Neural cell (in vitro differentiated cells): Measurements from ENCODE around the gene PTPRR. TPM values are rescaled to one million over a fixed set of nuclear protein-coding genes. Genes with fewer than 3 reads are reported as not detected.

Experiments
- H2AFZ ChIP-seq: fragments of 200-600, 300-800 bp; sonication (generic), shearing (Covaris generic); 2 replicates; pipeline ENCODE4 v1.6.0; 2014; ENCODE audit warnings: low read depth, mild to moderate bottlenecking, antibody characterized with exemption, low read length, moderate library complexity
- H3F3A ChIP-seq: fragments of 200-600 bp; shearing (Covaris generic); 2 replicates; pipeline ENCODE4 v1.6.1; 2016; ENCODE audit warnings: mild to moderate bottlenecking, moderate library complexity, mixed read lengths, antibody characterized with exemption, low read length; ENCODE audit not compliant: insufficient read depth, poor library complexity, severe bottlenecking
- H3K27ac ChIP-seq: fragments of 200-600, 300-800 bp; sonication (generic), shearing (Covaris generic); 2 replicates; pipeline ENCODE4 v1.5.1; 2014; ENCODE audit warnings: mild to moderate bottlenecking, low read length, moderate library complexity
- H3K27me3 ChIP-seq: fragments of 300-800, 200-600 bp; sonication (generic), shearing (Covaris generic); 2 replicates; pipeline ENCODE4 v1.6.0; 2014; ENCODE audit warnings: mild to moderate bottlenecking, low read depth, low read length, moderate library complexity; ENCODE audit not compliant: insufficient read depth
- H3K36me3 ChIP-seq: fragments of 300-800, 200-600 bp; sonication (generic), shearing (Covaris generic); 2 replicates; pipeline ENCODE4 v1.5.1; 2014; ENCODE audit warnings: mild to moderate bottlenecking, antibody characterized with exemption, low read length, moderate library complexity; ENCODE audit not compliant: insufficient read depth
- H3K4me2 ChIP-seq: fragments of 300-800, 200-600 bp; sonication (generic), shearing (Covaris generic); 2 replicates; pipeline ENCODE4 v1.6.0; 2014; ENCODE audit warnings: mild to moderate bottlenecking, low read length
- H3K4me3 ChIP-seq: fragments of 300-800, 200-600 bp; sonication (generic), shearing (Covaris generic); 2 replicates; pipeline ENCODE4 v1.5.1; 2014; ENCODE audit warnings: mild to moderate bottlenecking, low read length, moderate library complexity
- H3K79me2 ChIP-seq: fragments of 200-600 bp; shearing (Covaris generic); replicated peaks from 2 replicates; pipeline ENCODE4 v1.6.0; 2014; ENCODE audit warnings: mild to moderate bottlenecking, low read length, moderate library complexity; ENCODE audit not compliant: insufficient read depth
- H3K9ac ChIP-seq: fragments of 300-800, 200-600 bp; sonication (generic), shearing (Covaris generic); 2 replicates; pipeline ENCODE4 v1.6.1; 2016; ENCODE audit warnings: mild to moderate bottlenecking, low read length, mixed read lengths
- H3K9me2 ChIP-seq: fragments of 200-600 bp; shearing (Covaris generic); 2 replicates; pipeline ENCODE4 v1.6.1; 2016; ENCODE audit warnings: mild to moderate bottlenecking, low read length, mixed read lengths; ENCODE audit not compliant: insufficient read depth
- H3K9me3 ChIP-seq: fragments of 200-600, 300-800 bp; sonication (generic), shearing (Covaris generic); 2 replicates; pipeline ENCODE4 v1.6.1; 2016; ENCODE audit warnings: mild to moderate bottlenecking, mixed run types, low read length, moderate library complexity, mixed read lengths
- H4K20me1 ChIP-seq: fragments of 200-600 bp; shearing (Covaris generic); 2 replicates; pipeline ENCODE4 v1.6.1; 2016; ENCODE audit warnings: mild to moderate bottlenecking, mixed run types; ENCODE audit not compliant: insufficient read depth
- CTCF ChIP-seq: fragments of 450-650 bp; IDR thresholded peaks from 2 replicates; pipeline ENCODE4 v1.5.1; 2014; ENCODE audit warnings: antibody characterized with exemption, mild to moderate bottlenecking, moderate library complexity; ENCODE audit not compliant: poor library complexity, severe bottlenecking
- EP300 ChIP-seq: fragments of 450-650 bp; conservative IDR thresholded peaks from 2 replicates; pipeline ENCODE4 v1.6.1; 2014; ENCODE audit warnings: antibody characterized with exemption, mild to moderate bottlenecking, moderate library complexity; ENCODE audit not compliant: poor library complexity, severe bottlenecking
- EZH2 ChIP-seq: fragments of 200-600, 300-800 bp; shearing (Covaris generic), sonication (generic); IDR thresholded peaks from 2 replicates; pipeline ENCODE4 v1.6.1; 2014; ENCODE audit warnings: antibody characterized with exemption, low read length, borderline replicate concordance, mild to moderate bottlenecking; ENCODE audit not compliant: insufficient read depth, poor library complexity, severe bottlenecking
- MXI1 ChIP-seq: fragments of 450-650 bp; conservative IDR thresholded peaks from 2 replicates; pipeline ENCODE4 v1.6.1; 2014; ENCODE audit warnings: antibody characterized with exemption, mild to moderate bottlenecking; ENCODE audit not compliant: poor library complexity, severe bottlenecking
- POLR2AphosphoS5 ChIP-seq: IDR thresholded peaks from 2 replicates; pipeline ENCODE4 v1.6.1; 2012
- RAD21 ChIP-seq: fragments of 450-650 bp; conservative IDR thresholded peaks from 2 replicates; pipeline ENCODE4 v1.6.1; 2014; ENCODE audit warnings: antibody characterized with exemption, mild to moderate bottlenecking, moderate library complexity
- REST ChIP-seq: IDR thresholded peaks from 2 replicates; pipeline ENCODE4 v1.6.1; 2012; ENCODE audit warnings: borderline replicate concordance
- SMC3 ChIP-seq: fragments of 450-650 bp; conservative IDR thresholded peaks from 2 replicates; pipeline ENCODE4 v1.6.1; 2014; ENCODE audit warnings: antibody characterized with exemption, mild to moderate bottlenecking, moderate library complexity; ENCODE audit not compliant: poor library complexity
- TAF1 ChIP-seq: IDR thresholded peaks from 2 replicates; pipeline ENCODE4 v1.6.1; 2012; ENCODE audit warnings: low read depth
- polyA plus RNA-seq: library from polyadenylated mRNA; depleted of rRNA; stranded (reverse); fragments of >200 nt; gene quantifications from 2 replicates; pipeline ENCODE4 v1.2.3, GENCODE V29; 2014

PTPRR gene
- polyA plus RNA-seq, 1 donor from 2014 or later, result 2.2 TPM

DNA sequence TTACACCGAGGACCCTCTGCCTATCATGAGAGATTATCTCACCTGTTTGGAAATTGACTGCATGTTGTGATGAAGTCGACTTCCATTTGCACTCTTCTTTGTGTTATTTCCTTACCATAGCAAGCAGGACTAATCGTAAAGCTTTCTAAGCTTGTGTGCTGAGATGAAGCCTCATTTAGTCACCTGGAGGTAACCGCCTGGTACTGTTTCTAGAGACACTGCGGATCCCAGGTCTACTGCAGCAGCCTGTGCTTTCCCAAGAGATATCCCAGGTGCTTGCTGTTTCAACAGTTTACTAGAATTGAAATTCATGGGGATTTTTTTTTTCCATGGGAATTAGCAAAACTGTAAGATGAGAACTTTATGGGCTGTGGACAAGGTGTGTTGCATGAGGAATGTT lies 131.8 kb downstream of the PTPRR start:
- H3K9me3 ChIP-seq, result no peaks in the 10 kb centered on the region
- H3F3A ChIP-seq, result no peaks in the 10 kb centered on the region
- H3K27ac ChIP-seq, result no peak overlapping the region
- H4K20me1 ChIP-seq, result no peaks in the 10 kb centered on the region
- H3K27me3 ChIP-seq, result no peaks in the 10 kb centered on the region
- no peak overlapping the region for H2AFZ ChIP-seq
- H3K9me2 ChIP-seq, result no peaks in the 10 kb centered on the region
- H3K79me2 ChIP-seq, result no peaks in the 10 kb centered on the region
- H3K36me3 ChIP-seq, result no peaks in the 10 kb centered on the region
- no peak overlapping the region for H3K9ac ChIP-seq
- no peak overlapping the region for H3K4me3 ChIP-seq
- TF ChIP-seq REST, result no peak
- TF ChIP-seq POLR2AphosphoS5, result no peak
- no peak for TF ChIP-seq EP300
- TF ChIP-seq RAD21, result no peak
- no peak for TF ChIP-seq MXI1
- TF ChIP-seq CTCF, result no peak
- TF ChIP-seq EZH2, result no peak
- TF ChIP-seq TAF1, result no peak
- TF ChIP-seq SMC3, result no peak
- no peak overlapping the region for H3K4me2 ChIP-seq

- no peaks in the 10 kb centered on the region for H3K79me2 ChIP-seq
- no peak overlapping the region for H2AFZ ChIP-seq
- no peak overlapping the region for H3K27ac ChIP-seq
- H3F3A ChIP-seq, result no peaks in the 10 kb centered on the region
- no peak overlapping the region for H3K4me3 ChIP-seq
- H3K4me2 ChIP-seq, result no peak overlapping the region
- H3K27me3 ChIP-seq, result no peaks in the 10 kb centered on the region
- no peaks in the 10 kb centered on the region for H4K20me1 ChIP-seq
- H3K9me3 ChIP-seq, result no peaks in the 10 kb centered on the region
- TF ChIP-seq POLR2AphosphoS5 (no peak), RAD21 (no peak)
- H3K9me2 ChIP-seq, result no peaks in the 10 kb centered on the region
- no peaks in the 10 kb centered on the region for H3K36me3 ChIP-seq
- H3K9ac ChIP-seq, result no peak overlapping the region
Observed at GRCh38 chr12:70787612-70788011, 132.9 kb downstream of the PTPRR start.

DNA sequence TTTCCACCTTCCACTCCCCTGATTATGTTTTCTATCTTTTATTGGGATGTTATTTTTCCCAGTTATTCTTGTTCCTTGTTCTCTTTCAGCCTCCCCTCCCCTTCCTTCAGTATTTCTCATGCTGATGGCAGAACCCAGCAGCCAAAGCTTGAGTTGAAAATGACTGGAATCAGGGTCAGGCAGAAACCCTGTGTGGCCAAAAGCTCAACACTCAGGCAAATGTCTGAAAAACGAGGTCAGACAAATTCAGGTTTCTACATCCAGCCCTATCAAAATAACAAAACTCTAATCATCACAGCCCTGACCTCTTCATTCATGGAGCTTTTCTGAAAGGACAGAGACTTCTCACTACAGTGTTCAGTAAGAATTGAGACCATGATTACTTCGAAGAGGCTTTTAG lies 134.6 kb downstream of the PTPRR start:
- Histone ChIP-seq H3K27ac (no peak overlapping the region), H2AFZ (no peak overlapping the region), H4K20me1 (no peaks in the 10 kb centered on the region), H3K9me2 (no peaks in the 10 kb centered on the region), H3K27me3 (no peaks in the 10 kb centered on the region), H3K79me2 (no peaks in the 10 kb centered on the region), H3F3A (no peaks in the 10 kb centered on the region), H3K36me3 (no peaks in the 10 kb centered on the region), H3K4me3 (no peak overlapping the region), H3K4me2 (no peak overlapping the region), H3K9me3 (no peaks in the 10 kb centered on the region), H3K9ac (no peak overlapping the region)
- TF ChIP-seq MXI1, result no peak
- no peak for TF ChIP-seq POLR2AphosphoS5
- no peak for TF ChIP-seq RAD21
- TF ChIP-seq REST, result no peak
- TF ChIP-seq SMC3, result no peak
- no peak for TF ChIP-seq TAF1
- TF ChIP-seq CTCF, result no peak
- no peak for TF ChIP-seq EP300
- no peak for TF ChIP-seq EZH2
